KOPT-K1 (cell line): ENCODE measurements around the gene CACNA1C.

Source experiments
- H3K27ac ChIP-seq: fragments of 200-600 bp; sonication (generic); 2 replicates; pipeline ENCODE4 v1.5.1; 2016; ENCODE audit warnings: antibody characterized with exemption, mild to moderate bottlenecking, low read depth, low read length; ENCODE audit not compliant: poor library complexity, severe bottlenecking
- H3K36me3 ChIP-seq: fragments of 200-600 bp; sonication (generic); 2 replicates; pipeline ENCODE4 v1.5.1; 2017; ENCODE audit warnings: antibody characterized with exemption, mild to moderate bottlenecking, low read length, moderate library complexity; ENCODE audit not compliant: insufficient read depth
- H3K9me3 ChIP-seq: fragments of 200-600 bp; sonication (generic); 2 replicates; pipeline ENCODE4 v1.5.1; 2017; ENCODE audit warnings: antibody characterized with exemption, low read length, mild to moderate bottlenecking; ENCODE audit not compliant: insufficient read depth, poor library complexity, severe bottlenecking

Gene CACNA1C

GRCh38 chr12:2574355-2574935 lies 521.7 kb downstream of the CACNA1C start:
- H3K9me3 ChIP-seq = no peaks in the 10 kb centered on the region
- H3K27ac ChIP-seq = no peak overlapping the region
- no peaks in the 10 kb centered on the region for H3K36me3 ChIP-seq

GRCh38 chr12:2575245-2575644 lies 522.5 kb downstream of the CACNA1C start:
- Histone ChIP-seq H3K27ac (no peak overlapping the region), H3K36me3 (no peaks in the 10 kb centered on the region), H3K9me3 (no peaks in the 10 kb centered on the region)

GRCh38 chr12:2578211-2578610 lies 525.4 kb downstream of the CACNA1C start:
- Histone ChIP-seq H3K9me3 (no peaks in the 10 kb centered on the region), H3K27ac (no peak overlapping the region), H3K36me3 (no peaks in the 10 kb centered on the region)

- Histone ChIP-seq H3K9me3 (no peaks in the 10 kb centered on the region), H3K36me3 (no peaks in the 10 kb centered on the region), H3K27ac (no peak overlapping the region)
Observed at GRCh38 chr12:2578772-2579171, 526.0 kb downstream of the CACNA1C start.

GRCh38 chr12:2580821-2581220 lies 528.0 kb downstream of the CACNA1C start:
- Histone ChIP-seq H3K36me3 (no peaks in the 10 kb centered on the region), H3K27ac (no peak overlapping the region), H3K9me3 (no peaks in the 10 kb centered on the region)

- no peak overlapping the region for H3K27ac ChIP-seq
- H3K9me3 ChIP-seq = no peaks in the 10 kb centered on the region
- H3K36me3 ChIP-seq = no peaks in the 10 kb centered on the region
Observed at GRCh38 chr12:2581293-2582045, 528.7 kb downstream of the CACNA1C start.

GRCh38 chr12:2582631-2583030 lies 529.8 kb downstream of the CACNA1C start:
- H3K36me3 ChIP-seq = no peaks in the 10 kb centered on the region
- no peak overlapping the region for H3K27ac ChIP-seq
- no peaks in the 10 kb centered on the region for H3K9me3 ChIP-seq

- H3K9me3 ChIP-seq = no peaks in the 10 kb centered on the region
- no peaks in the 10 kb centered on the region for H3K36me3 ChIP-seq
- H3K27ac ChIP-seq = no peak overlapping the region
Observed at GRCh38 chr12:2583091-2583497, 530.3 kb downstream of the CACNA1C start.

- no peaks in the 10 kb centered on the region for H3K9me3 ChIP-seq
- H3K27ac ChIP-seq = no peak overlapping the region
- H3K36me3 ChIP-seq = no peaks in the 10 kb centered on the region
Observed at GRCh38 chr12:2583642-2584401, 531.0 kb downstream of the CACNA1C start.

GRCh38 chr12:2586156-2587038 lies 533.6 kb downstream of the CACNA1C start:
- H3K9me3 ChIP-seq = no peaks in the 10 kb centered on the region
- H3K27ac ChIP-seq = no peak overlapping the region
- H3K36me3 ChIP-seq = no peaks in the 10 kb centered on the region

GRCh38 chr12:2588345-2588744 lies 535.6 kb downstream of the CACNA1C start:
- H3K27ac ChIP-seq = no peak overlapping the region
- H3K9me3 ChIP-seq = peaks cover 12% of the 10 kb centered on the region
- no peaks in the 10 kb centered on the region for H3K36me3 ChIP-seq

GRCh38 chr12:2589381-2589780 lies 536.6 kb downstream of the CACNA1C start:
- H3K27ac ChIP-seq = no peak overlapping the region
- peaks cover 23% of the 10 kb centered on the region for H3K9me3 ChIP-seq
- H3K36me3 ChIP-seq = no peaks in the 10 kb centered on the region

- H3K27ac ChIP-seq = no peak overlapping the region
- H3K36me3 ChIP-seq = no peaks in the 10 kb centered on the region
- H3K9me3 ChIP-seq = peaks cover 41% of the 10 kb centered on the region
Observed at GRCh38 chr12:2593045-2593444, 540.3 kb downstream of the CACNA1C start.

- peaks cover 41% of the 10 kb centered on the region for H3K9me3 ChIP-seq
- H3K36me3 ChIP-seq = no peaks in the 10 kb centered on the region
- H3K27ac ChIP-seq = no peak overlapping the region
Observed at GRCh38 chr12:2596441-2596840, 543.7 kb downstream of the CACNA1C start.

GRCh38 chr12:2605301-2605700 lies 552.5 kb downstream of the CACNA1C start:
- Histone ChIP-seq H3K27ac (no peak overlapping the region), H3K9me3 (no peaks in the 10 kb centered on the region), H3K36me3 (no peaks in the 10 kb centered on the region)
